Measurements from ENCODE around the gene CFHR2.

DNA sequence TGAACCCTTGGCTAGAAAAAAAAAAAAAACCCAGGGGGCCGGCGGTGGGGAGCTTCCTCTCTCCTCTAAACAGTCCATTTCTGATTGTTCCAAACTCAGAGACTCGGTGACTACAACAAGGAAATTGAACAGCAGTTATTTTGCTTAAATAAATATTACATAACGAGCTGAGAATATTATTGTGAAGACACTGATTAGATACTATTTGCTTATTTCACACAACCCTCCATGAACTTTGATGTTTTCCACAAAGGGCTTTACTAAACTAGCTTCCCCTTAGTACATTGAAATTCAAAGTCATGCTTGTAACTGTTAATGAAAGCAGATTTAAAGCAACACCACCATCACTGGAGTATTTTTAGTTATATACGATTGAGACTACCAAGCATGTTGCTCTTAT is 33.7 kb downstream of the CFHR2 start, which contains the start of gene CFHR5:
- TF ChIP-seq, protein P1, sequence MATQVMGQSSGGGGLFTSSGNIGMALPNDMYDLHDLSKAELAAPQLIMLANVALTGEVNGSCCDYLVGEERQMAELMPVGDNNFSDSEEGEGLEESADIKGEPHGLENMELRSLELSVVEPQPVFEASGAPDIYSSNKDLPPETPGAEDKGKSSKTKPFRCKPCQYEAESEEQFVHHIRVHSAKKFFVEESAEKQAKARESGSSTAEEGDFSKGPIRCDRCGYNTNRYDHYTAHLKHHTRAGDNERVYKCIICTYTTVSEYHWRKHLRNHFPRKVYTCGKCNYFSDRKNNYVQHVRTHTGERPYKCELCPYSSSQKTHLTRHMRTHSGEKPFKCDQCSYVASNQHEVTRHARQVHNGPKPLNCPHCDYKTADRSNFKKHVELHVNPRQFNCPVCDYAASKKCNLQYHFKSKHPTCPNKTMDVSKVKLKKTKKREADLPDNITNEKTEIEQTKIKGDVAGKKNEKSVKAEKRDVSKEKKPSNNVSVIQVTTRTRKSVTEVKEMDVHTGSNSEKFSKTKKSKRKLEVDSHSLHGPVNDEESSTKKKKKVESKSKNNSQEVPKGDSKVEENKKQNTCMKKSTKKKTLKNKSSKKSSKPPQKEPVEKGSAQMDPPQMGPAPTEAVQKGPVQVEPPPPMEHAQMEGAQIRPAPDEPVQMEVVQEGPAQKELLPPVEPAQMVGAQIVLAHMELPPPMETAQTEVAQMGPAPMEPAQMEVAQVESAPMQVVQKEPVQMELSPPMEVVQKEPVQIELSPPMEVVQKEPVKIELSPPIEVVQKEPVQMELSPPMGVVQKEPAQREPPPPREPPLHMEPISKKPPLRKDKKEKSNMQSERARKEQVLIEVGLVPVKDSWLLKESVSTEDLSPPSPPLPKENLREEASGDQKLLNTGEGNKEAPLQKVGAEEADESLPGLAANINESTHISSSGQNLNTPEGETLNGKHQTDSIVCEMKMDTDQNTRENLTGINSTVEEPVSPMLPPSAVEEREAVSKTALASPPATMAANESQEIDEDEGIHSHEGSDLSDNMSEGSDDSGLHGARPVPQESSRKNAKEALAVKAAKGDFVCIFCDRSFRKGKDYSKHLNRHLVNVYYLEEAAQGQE (IDR thresholded peaks at IDR 0.05; ENCODE audit: insufficient read depth in 1 of 2, low read depth in 2 of 2, low read length in 2 of 2): no peak
- TF ChIP-seq POLR2AphosphoS5 (IDR thresholded peaks at IDR 0.05; ENCODE audit: low read depth, low read length): no peak

Measured in PFSK-1 (cell line).